Measurements from ENCODE around the gene MYL10.

Gene MYL10

GRCh38 chr7:101629171-101629570 lies at the start of gene MYL10:
Gene MYL10 (minus strand): TSS chr7:101629296. CDS start chr7:101629118, 178 bp downstream.
- in situ Hi-C loops (cut with HindIII; ENCODE audit: low sequenced_read_pairs): no loop called here

- in situ Hi-C loops (cut with HindIII; ENCODE audit: low sequenced_read_pairs): no loop called here
Observed at GRCh38 chr7:101678658-101679057, 49.6 kb upstream of the MYL10 start.

- in situ Hi-C loops (cut with HindIII; ENCODE audit: low sequenced_read_pairs): no loop called here
Observed at GRCh38 chr7:101677797-101678479, 48.8 kb upstream of the MYL10 start.

GRCh38 chr7:101677391-101677790 lies 48.3 kb upstream of the MYL10 start:
- in situ Hi-C loops (cut with HindIII; ENCODE audit: low sequenced_read_pairs): no loop called here

- in situ Hi-C loops (cut with HindIII; ENCODE audit: low sequenced_read_pairs): no loop called here
Observed at GRCh38 chr7:101676956-101677355, 47.9 kb upstream of the MYL10 start.

- in situ Hi-C loops (cut with HindIII; ENCODE audit: low sequenced_read_pairs): no loop called here
Observed at GRCh38 chr7:101676062-101676598, 47.0 kb upstream of the MYL10 start.

GRCh38 chr7:101674439-101674838 lies 45.3 kb upstream of the MYL10 start:
- in situ Hi-C loops (cut with HindIII; ENCODE audit: low sequenced_read_pairs): no loop called here

GRCh38 chr7:101673951-101674350 lies 44.9 kb upstream of the MYL10 start:
- in situ Hi-C loops (cut with HindIII; ENCODE audit: low sequenced_read_pairs): no loop called here

GRCh38 chr7:101673315-101673714 lies 44.2 kb upstream of the MYL10 start:
- in situ Hi-C loops (cut with HindIII; ENCODE audit: low sequenced_read_pairs): no loop called here

GRCh38 chr7:101671371-101672356 lies 42.6 kb upstream of the MYL10 start:
- in situ Hi-C loops (cut with HindIII; ENCODE audit: low sequenced_read_pairs): no loop called here

- in situ Hi-C loops (cut with HindIII; ENCODE audit: low sequenced_read_pairs): no loop called here
Observed at GRCh38 chr7:101669307-101669706, 40.2 kb upstream of the MYL10 start.

GRCh38 chr7:101668726-101669125 lies 39.6 kb upstream of the MYL10 start:
- in situ Hi-C loops (cut with HindIII; ENCODE audit: low sequenced_read_pairs): no loop called here

- in situ Hi-C loops (cut with HindIII; ENCODE audit: low sequenced_read_pairs): no loop called here
Observed at GRCh38 chr7:101667920-101668319, 38.8 kb upstream of the MYL10 start.

GRCh38 chr7:101667399-101667798 lies 38.3 kb upstream of the MYL10 start:
- in situ Hi-C loops (cut with HindIII; ENCODE audit: low sequenced_read_pairs): no loop called here

GRCh38 chr7:101666741-101667140 lies 37.6 kb upstream of the MYL10 start:
- in situ Hi-C loops (cut with HindIII; ENCODE audit: low sequenced_read_pairs): no loop called here

GRCh38 chr7:101666293-101666692 lies 37.2 kb upstream of the MYL10 start:
- in situ Hi-C loops (cut with HindIII; ENCODE audit: low sequenced_read_pairs): no loop called here

- in situ Hi-C loops (cut with HindIII; ENCODE audit: low sequenced_read_pairs): no loop called here
Observed at GRCh38 chr7:101664893-101665471, 35.9 kb upstream of the MYL10 start.

GRCh38 chr7:101664436-101664835 lies 35.3 kb upstream of the MYL10 start:
- in situ Hi-C loops (cut with HindIII; ENCODE audit: low sequenced_read_pairs): no loop called here

GRCh38 chr7:101663747-101664146 lies 34.7 kb upstream of the MYL10 start:
- in situ Hi-C loops (cut with HindIII; ENCODE audit: low sequenced_read_pairs): no loop called here

GRCh38 chr7:101662447-101662998 lies 33.4 kb upstream of the MYL10 start:
- in situ Hi-C loops (cut with HindIII; ENCODE audit: low sequenced_read_pairs): no loop called here

- in situ Hi-C loops (cut with HindIII; ENCODE audit: low sequenced_read_pairs): no loop called here
Observed at GRCh38 chr7:101659706-101660105, 30.6 kb upstream of the MYL10 start.

All from DLD1 (cell line).